Dedifferentiated amniotic fluid mesenchymal stem cell (primary cell): ENCODE results near the gene LDLRAD3.

Experiments used
- DNase-seq: peaks from one replicate; pipeline ENCODE4 v3.0.0-alpha.2; 2016; ENCODE audit errors: extremely low spot score

The LDLRAD3 gene

GRCh38 chr11:36074941-36075431 lies 131.1 kb downstream of the LDLRAD3 start:
- peak; percentile 76 for DNase-seq

GRCh38 chr11:36077368-36077767 lies 133.5 kb downstream of the LDLRAD3 start:
- no peak for DNase-seq

- DNase-seq, result no peak
Observed at GRCh38 chr11:36077886-36078685, 134.2 kb downstream of the LDLRAD3 start.

GRCh38 chr11:36078686-36079055 lies 134.8 kb downstream of the LDLRAD3 start:
- DNase-seq, result no peak

GRCh38 chr11:36079878-36080675 lies 136.2 kb downstream of the LDLRAD3 start:
- DNase-seq, result no peak

GRCh38 chr11:36081274-36081945 lies 137.5 kb downstream of the LDLRAD3 start:
- DNase-seq, result no peak

GRCh38 chr11:36086366-36086765 lies 142.5 kb downstream of the LDLRAD3 start:
- DNase-seq, result no peak

GRCh38 chr11:36088266-36088972 lies 144.6 kb downstream of the LDLRAD3 start:
- DNase-seq, result no peak

- DNase-seq, result no peak
Observed at GRCh38 chr11:36089920-36090319, 146.1 kb downstream of the LDLRAD3 start.

GRCh38 chr11:36090356-36091109 lies 146.7 kb downstream of the LDLRAD3 start:
- no peak for DNase-seq

GRCh38 chr11:36091256-36091811 lies 147.5 kb downstream of the LDLRAD3 start:
- no peak for DNase-seq

- no peak for DNase-seq
Observed at GRCh38 chr11:36092314-36093030, 148.6 kb downstream of the LDLRAD3 start.

- DNase-seq, result no peak
Observed at GRCh38 chr11:36093548-36093947, 149.7 kb downstream of the LDLRAD3 start.

GRCh38 chr11:36094164-36094563 lies 150.3 kb downstream of the LDLRAD3 start:
- no peak for DNase-seq

- no peak for DNase-seq
Observed at GRCh38 chr11:36095716-36096115, 151.9 kb downstream of the LDLRAD3 start.

- no peak for DNase-seq
Observed at GRCh38 chr11:36097219-36097650, 153.4 kb downstream of the LDLRAD3 start.

GRCh38 chr11:36098087-36098486 lies 154.2 kb downstream of the LDLRAD3 start:
- DNase-seq, result no peak

GRCh38 chr11:36098853-36099375 lies 155.1 kb downstream of the LDLRAD3 start:
- DNase-seq, result no peak

- no peak for DNase-seq
Observed at GRCh38 chr11:36101466-36101865, 157.6 kb downstream of the LDLRAD3 start.

- DNase-seq, result no peak
Observed at GRCh38 chr11:36102868-36103267, 159.0 kb downstream of the LDLRAD3 start.
